Smooth muscle cell (in vitro differentiated cells): ENCODE measurements around the gene MAST4. TPM values are rescaled to one million over a fixed set of nuclear protein-coding genes. Genes with fewer than 3 reads are reported as not detected.
"Not testable (repeated sequence)": the region's sequence is repeated elsewhere in the genome, so short reads cannot be mapped to it uniquely, and the experiment has no call there.

Experiments used
- DNase-seq: peaks from one replicate; lab custom pipeline; 2025; ENCODE audit not compliant: unreplicated experiment; lab: John Stamatoyannopoulos, UW
- H2AFZ ChIP-seq: fragments of 200-600 bp; sonication (generic); 2 replicates; pipeline ENCODE4 v1.6.0; 2016; ENCODE audit warnings: antibody characterized with exemption, low read depth, mild to moderate bottlenecking
- H3F3A ChIP-seq: fragments of 200-600 bp; sonication (generic); 2 replicates; pipeline ENCODE4 v1.6.0; 2017; ENCODE audit warnings: antibody characterized with exemption, low read depth
- H3K27ac ChIP-seq: fragments of 200-600 bp; sonication (generic); 2 replicates; pipeline ENCODE4 v1.5.1; 2016; ENCODE audit warnings: low read depth, mild to moderate bottlenecking
- H3K27me3 ChIP-seq: fragments of 200-600 bp; sonication (generic); 2 replicates; pipeline ENCODE4 v1.6.1; 2016; ENCODE audit warnings: low read depth, mild to moderate bottlenecking
- H3K36me3 ChIP-seq: fragments of 200-600 bp; sonication (generic); 2 replicates; pipeline ENCODE4 v1.5.1; 2016; ENCODE audit warnings: low read depth
- H3K4me1 ChIP-seq: fragments of 200-600 bp; sonication (generic); 2 replicates; pipeline ENCODE4 v1.5.1; 2016; ENCODE audit warnings: low read depth
- H3K4me2 ChIP-seq: fragments of 200-600 bp; sonication (generic); 2 replicates; pipeline ENCODE4 v1.6.0; 2016; ENCODE audit warnings: mild to moderate bottlenecking
- H3K4me3 ChIP-seq: fragments of 200-600 bp; sonication (generic); 2 replicates; pipeline ENCODE4 v1.5.1; 2016; ENCODE audit warnings: mild to moderate bottlenecking
- H3K79me2 ChIP-seq: fragments of 200-600 bp; sonication (generic); 2 replicates; pipeline ENCODE4 v1.6.0; 2016; ENCODE audit warnings: low read depth, mild to moderate bottlenecking
- H3K9ac ChIP-seq: fragments of 200-600 bp; sonication (generic); 2 replicates; pipeline ENCODE4 v1.6.0; 2016; ENCODE audit warnings: low read depth
- H3K9me3 ChIP-seq: fragments of 200-600 bp; sonication (generic); replicated peaks from 2 replicates; pipeline ENCODE4 v1.5.1; 2016; ENCODE audit warnings: low read depth
- H4K20me1 ChIP-seq: fragments of 200-600 bp; sonication (generic); 2 replicates; pipeline ENCODE4 v1.6.0; 2016; ENCODE audit warnings: low read depth
- WGBS: methylation state at CpG from one replicate; pipeline ENCODE4 v1.1.7; 2016; ENCODE audit warnings: low lambda C conversion rate; 5-methylcytosine and 5-hydroxymethylcytosine counted together
- polyA plus RNA-seq: library from polyadenylated mRNA; unstranded; fragments of >200 nt; fragmentation: Nextera tagmentation; extraction: Ambion mirVana; gene quantifications from 2 replicates; pipeline ENCODE4 v1.2.1, GENCODE V29; 2016
- total RNA-seq: library from RNA; depleted of rRNA; stranded (reverse); fragments of >200 nt; gene quantifications from 2 replicates; pipeline ENCODE4 v1.2.3, GENCODE V29; 2014
- TF ChIP-seq, protein P1 (sequence below): fragments of 200-600 bp; sonication (generic); IDR thresholded peaks from 2 replicates; pipeline ENCODE4 v1.5.1; 2017; ENCODE audit warnings: borderline replicate concordance, mild to moderate bottlenecking, antibody characterized with exemption; ENCODE audit not compliant: insufficient read depth, poor library complexity, severe bottlenecking

MAST4 gene
- total and polyA plus RNA-seq, 2 experiments from 2014 or later = 6.3 to 24.0 TPM

GRCh38 chr5:66744040-66744439 lies 147.8 kb downstream of the MAST4 start:
- no peaks in the 10 kb centered on the region for H3K4me1 ChIP-seq
- peak overlapping the region; percentile 18 for H3K27ac ChIP-seq
- no peaks in the 10 kb centered on the region for H3F3A ChIP-seq
- no peak overlapping the region for H3K9ac ChIP-seq
- H3K9me3 ChIP-seq = no peaks in the 10 kb centered on the region
- H3K79me2 ChIP-seq = no peaks in the 10 kb centered on the region
- no peaks in the 10 kb centered on the region for H3K27me3 ChIP-seq
- 19% methylated on average over 4 of the region's 4 CpGs for WGBS
- H4K20me1 ChIP-seq = no peaks in the 10 kb centered on the region
- DNase-seq = no peak
- no peaks in the 10 kb centered on the region for H3K36me3 ChIP-seq
- TF ChIP-seq, protein P1, sequence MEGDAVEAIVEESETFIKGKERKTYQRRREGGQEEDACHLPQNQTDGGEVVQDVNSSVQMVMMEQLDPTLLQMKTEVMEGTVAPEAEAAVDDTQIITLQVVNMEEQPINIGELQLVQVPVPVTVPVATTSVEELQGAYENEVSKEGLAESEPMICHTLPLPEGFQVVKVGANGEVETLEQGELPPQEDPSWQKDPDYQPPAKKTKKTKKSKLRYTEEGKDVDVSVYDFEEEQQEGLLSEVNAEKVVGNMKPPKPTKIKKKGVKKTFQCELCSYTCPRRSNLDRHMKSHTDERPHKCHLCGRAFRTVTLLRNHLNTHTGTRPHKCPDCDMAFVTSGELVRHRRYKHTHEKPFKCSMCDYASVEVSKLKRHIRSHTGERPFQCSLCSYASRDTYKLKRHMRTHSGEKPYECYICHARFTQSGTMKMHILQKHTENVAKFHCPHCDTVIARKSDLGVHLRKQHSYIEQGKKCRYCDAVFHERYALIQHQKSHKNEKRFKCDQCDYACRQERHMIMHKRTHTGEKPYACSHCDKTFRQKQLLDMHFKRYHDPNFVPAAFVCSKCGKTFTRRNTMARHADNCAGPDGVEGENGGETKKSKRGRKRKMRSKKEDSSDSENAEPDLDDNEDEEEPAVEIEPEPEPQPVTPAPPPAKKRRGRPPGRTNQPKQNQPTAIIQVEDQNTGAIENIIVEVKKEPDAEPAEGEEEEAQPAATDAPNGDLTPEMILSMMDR = no peak
- no peak overlapping the region for H2AFZ ChIP-seq
- peak overlapping the region; percentile 56 for H3K4me2 ChIP-seq
- H3K4me3 ChIP-seq = no peak overlapping the region

GRCh38 chr5:66745297-66745696 lies 149.1 kb downstream of the MAST4 start:
- H3K36me3 ChIP-seq = no peaks in the 10 kb centered on the region
- WGBS = 91% methylated on average over 5 of the region's 5 CpGs

DNA sequence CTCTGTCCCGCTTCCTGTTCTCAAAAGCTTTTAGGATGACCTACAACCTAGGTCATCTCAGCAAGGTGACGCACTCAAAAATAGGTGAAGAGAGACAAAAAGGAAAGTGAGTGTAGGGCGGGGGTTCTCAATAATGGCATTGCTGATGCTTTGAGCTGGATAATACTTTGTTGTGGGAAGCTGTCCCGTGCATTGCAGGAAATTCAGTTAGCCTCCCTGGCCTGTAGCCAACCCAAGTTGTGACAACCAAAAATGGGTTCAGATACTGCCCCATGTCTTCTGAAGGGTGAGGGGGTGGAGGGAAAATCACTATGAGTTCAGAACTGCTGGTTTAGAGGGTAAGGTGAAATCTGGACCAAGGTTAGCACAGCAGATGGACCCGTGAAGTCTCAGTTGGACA lies 151.4 kb downstream of the MAST4 start:
- Histone ChIP-seq H3K27me3 (no peaks in the 10 kb centered on the region), H2AFZ (no peak overlapping the region), H3K9ac (no peak overlapping the region), H3K79me2 (no peaks in the 10 kb centered on the region), H3K4me3 (no peak overlapping the region), H3K36me3 (no peaks in the 10 kb centered on the region), H3K4me1 (no peaks in the 10 kb centered on the region), H4K20me1 (no peaks in the 10 kb centered on the region), H3K9me3 (no peaks in the 10 kb centered on the region), H3K27ac (no peak overlapping the region), H3K4me2 (no peak overlapping the region), H3F3A (no peaks in the 10 kb centered on the region)
- no peak for DNase-seq
- TF ChIP-seq, protein P1 = no peak
- 90% methylated on average over 5 of the region's 5 CpGs for WGBS

More at GRCh38 chr5:66745297-66745696, 149.1 kb downstream of the MAST4 start:
- no peaks in the 10 kb centered on the region for H3F3A ChIP-seq
- no peak overlapping the region for H3K9ac ChIP-seq
- no peak overlapping the region for H2AFZ ChIP-seq
- TF ChIP-seq, protein P1 = no peak
- no peak overlapping the region for H3K4me2 ChIP-seq
- no peak overlapping the region for H3K4me3 ChIP-seq
- no peaks in the 10 kb centered on the region for H3K79me2 ChIP-seq
- no peaks in the 10 kb centered on the region for H3K4me1 ChIP-seq
- H4K20me1 ChIP-seq = no peaks in the 10 kb centered on the region
- no peaks in the 10 kb centered on the region for H3K9me3 ChIP-seq
- DNase-seq = no peak
- H3K27ac ChIP-seq = no peak overlapping the region
- no peaks in the 10 kb centered on the region for H3K27me3 ChIP-seq

- H2AFZ ChIP-seq, H3F3A ChIP-seq, H4K20me1 ChIP-seq, DNase-seq, H3K4me3 ChIP-seq, H3K27ac ChIP-seq, H3K79me2 ChIP-seq, H3K27me3 ChIP-seq, H3K9me3 ChIP-seq, H3K4me2 ChIP-seq, H3K36me3 ChIP-seq, H3K4me1 ChIP-seq, H3K9ac ChIP-seq: not testable (repeated sequence)
- WGBS = 89% methylated on average over 1 of the region's 2 CpGs
Observed at GRCh38 chr5:66752668-66753067, 156.5 kb downstream of the MAST4 start.
